Testis (tissue), 2 donors: ENCODE results near the gene HIP1.

Source experiments
- CTCF ChIP-seq, 3 experiments: fragments of 450-650 bp in 2 of 3; fragments of 200-600 bp in 1 of 3; sonication (generic) in 1 of 3; IDR thresholded peaks; one replicate each; pipeline ENCODE4 v1.5.1; 2016 to 2019; ENCODE audit warnings: antibody characterized with exemption in 3 of 3, mild to moderate bottlenecking in 2 of 3, moderate library complexity in 1 of 3
- POLR2A ChIP-seq: fragments of 450-650 bp; IDR thresholded peaks from one replicate; pipeline ENCODE4 v1.6.1; 2017; ENCODE audit warnings: antibody characterized with exemption, mild to moderate bottlenecking, moderate library complexity

GRCh38 chr7:75662579-75663301 is 76.0 kb downstream of the HIP1 start:
- no peak for TF ChIP-seq POLR2A
- no peak for TF ChIP-seq CTCF (IDR thresholded peaks at IDR 0.05)
